ENCODE measurements around the gene SEMA6A. TPM values are rescaled to one million over a fixed set of nuclear protein-coding genes. Genes with fewer than 3 reads are reported as not detected.

Gene SEMA6A
- polyA plus RNA-seq, 1 donor (not counting 4 experiments of a cell fraction or from before 2014, with no cell fraction given) = 0.68 TPM

- Histone ChIP-seq H3K27me3 (ENCODE audit: control insufficient read depth, extremely low read depth, insufficient read depth, low read length) (no peaks in the 10 kb centered on the region), H3K36me3 (ENCODE audit: control insufficient read depth in 2 of 2, extremely low read depth in 1 of 2, insufficient read depth in 2 of 2, low read length in 2 of 2) (no peaks in the 10 kb centered on the region), H3K9me1 (ENCODE audit: control insufficient read depth, extremely low read depth, insufficient read depth, low read length) (no peaks in the 10 kb centered on the region), H3K79me2 (ENCODE audit: control insufficient read depth, insufficient read depth, low read length) (no peaks in the 10 kb centered on the region), H3K4me2 (ENCODE audit: control insufficient read depth, extremely low read depth, insufficient read depth, low read depth, low read length) (no peak overlapping the region), H3K9ac (ENCODE audit: control insufficient read depth, extremely low read depth, insufficient read depth, low read length) (no peak overlapping the region), H3K4me1 (ENCODE audit: control insufficient read depth, extremely low read depth, insufficient read depth, low read length) (peaks cover 12% of the 10 kb centered on the region), H4K20me1 (ENCODE audit: control insufficient read depth, extremely low read depth, insufficient read depth, low read length) (no peaks in the 10 kb centered on the region), H3K27ac (ENCODE audit: control insufficient read depth, insufficient read depth, low read length) (no peak overlapping the region), H3K9me3 (ENCODE audit: control insufficient read depth, low read depth, low read length) (no peaks in the 10 kb centered on the region), H3K4me3 (ENCODE audit: control insufficient read depth in 2 of 3, extremely low read depth in 1 of 3, insufficient read depth in 2 of 3, low read depth in 1 of 3, low read length in 3 of 3) (no peak overlapping the region), H2AFZ (ENCODE audit: control insufficient read depth, low read length) (no peak overlapping the region)
- FAIRE-seq (no peak), DNase-seq (ENCODE audit: low read depth, low spot score) (no peak)
- TF ChIP-seq CTCF (optimal IDR thresholded peaks at IDR 0.05 in 1 of 3, IDR thresholded peaks at IDR 0.05 in 1 of 3, conservative IDR thresholded peaks at IDR 0.05 in 1 of 3; ENCODE audit: extremely low read depth in 1 of 3, insufficient read depth in 2 of 3, low read length in 3 of 3) (no peak), EZH2 (IDR thresholded peaks at IDR 0.05; ENCODE audit: low read length) (no peak)
- dilution Hi-C loops (cut with MboI; ENCODE audit: extremely low pct_ligation_motif_present, low sequenced_read_pairs) = no loop called here
Measured at GRCh38 chr5:116449458-116449857, 125.2 kb downstream of the SEMA6A start.

GRCh38 chr5:116448870-116449427, 125.7 kb downstream of the SEMA6A start:
- Histone ChIP-seq H3K36me3 (ENCODE audit: control insufficient read depth in 2 of 2, extremely low read depth in 1 of 2, insufficient read depth in 2 of 2, low read length in 2 of 2) (no peaks in the 10 kb centered on the region), H3K9me3 (ENCODE audit: control insufficient read depth, low read depth, low read length) (no peaks in the 10 kb centered on the region), H4K20me1 (ENCODE audit: control insufficient read depth, extremely low read depth, insufficient read depth, low read length) (no peaks in the 10 kb centered on the region), H3K4me2 (ENCODE audit: control insufficient read depth, extremely low read depth, insufficient read depth, low read depth, low read length) (no peak overlapping the region), H3K79me2 (ENCODE audit: control insufficient read depth, insufficient read depth, low read length) (no peaks in the 10 kb centered on the region), H3K9ac (ENCODE audit: control insufficient read depth, extremely low read depth, insufficient read depth, low read length) (no peak overlapping the region), H3K9me1 (ENCODE audit: control insufficient read depth, extremely low read depth, insufficient read depth, low read length) (no peaks in the 10 kb centered on the region), H2AFZ (ENCODE audit: control insufficient read depth, low read length) (no peak overlapping the region), H3K4me1 (ENCODE audit: control insufficient read depth, extremely low read depth, insufficient read depth, low read length) (peaks cover 12% of the 10 kb centered on the region), H3K4me3 (ENCODE audit: control insufficient read depth in 2 of 3, extremely low read depth in 1 of 3, insufficient read depth in 2 of 3, low read depth in 1 of 3, low read length in 3 of 3) (no peak overlapping the region), H3K27me3 (ENCODE audit: control insufficient read depth, extremely low read depth, insufficient read depth, low read length) (no peaks in the 10 kb centered on the region), H3K27ac (ENCODE audit: control insufficient read depth, insufficient read depth, low read length) (no peak overlapping the region)
- TF ChIP-seq CTCF (optimal IDR thresholded peaks at IDR 0.05 in 1 of 3, IDR thresholded peaks at IDR 0.05 in 1 of 3, conservative IDR thresholded peaks at IDR 0.05 in 1 of 3; ENCODE audit: extremely low read depth in 1 of 3, insufficient read depth in 2 of 3, low read length in 3 of 3) (no peak), EZH2 (IDR thresholded peaks at IDR 0.05; ENCODE audit: low read length) (no peak)
- no peak for FAIRE-seq
- dilution Hi-C loops (cut with MboI; ENCODE audit: extremely low pct_ligation_motif_present, low sequenced_read_pairs) = no loop called here
- no peak for DNase-seq (ENCODE audit: low read depth, low spot score)
